ENCODE results near the gene PIK3R1. TPM values are rescaled to one million over a fixed set of nuclear protein-coding genes. Genes with fewer than 3 reads are reported as not detected.

PIK3R1 gene
- total and polyA plus RNA-seq, 8 donors = 9.2 to 280 (median 52.3) TPM

- intact Hi-C loops (cut with DNase I; ENCODE audit: low total_unique reads) = no loop called here
- TF ChIP-seq POLR2AphosphoS5 (IDR thresholded peaks at IDR 0.05) (no peak), CTCF (IDR thresholded peaks at IDR 0.05) (no peak), EP300 (IDR thresholded peaks at IDR 0.05) (no peak), POLR2A (IDR thresholded peaks at IDR 0.05) (no peak)
- H3K36me3 ChIP-seq = no peaks in the 10 kb centered on the region
- no peaks in the 10 kb centered on the region for H3K27me3 ChIP-seq
- WGBS, 5 donors = 71 to 87% (median 76%) methylated on average over 2 of the region's 2 CpGs
- H3K4me1 ChIP-seq = peaks cover 11 to 39% (median 19%) of the 10 kb centered on the region in 4 donors
- no peak overlapping the region for H3K4me3 ChIP-seq
- no peaks in the 10 kb centered on the region for H3K9me3 ChIP-seq
- DNase-seq = no peak
- no peak overlapping the region for H3K27ac ChIP-seq
Observed at GRCh38 chr5:68333649-68334552, 118.3 kb downstream of the PIK3R1 start.

DNA sequence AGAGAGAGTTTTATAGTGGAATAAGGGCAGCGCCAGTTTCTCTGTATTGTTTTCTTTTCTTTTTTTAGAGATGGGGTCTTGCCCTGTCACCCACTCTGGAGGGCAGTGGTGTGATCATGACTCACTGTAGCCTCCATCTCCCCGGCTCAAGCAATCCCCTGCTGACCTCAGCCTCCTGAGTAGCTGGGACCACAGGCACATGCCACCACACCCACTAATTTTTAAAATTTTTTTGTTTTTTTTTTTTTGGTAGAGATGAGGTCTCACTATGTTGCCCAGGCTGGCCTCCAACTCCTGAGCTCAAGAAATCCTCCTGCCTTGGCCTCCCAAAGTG lies 119.0 kb downstream of the PIK3R1 start:
- Histone ChIP-seq H3K36me3 (no peaks in the 10 kb centered on the region), H3K4me3 (no peak overlapping the region), H3K4me1 (peaks cover 11 to 37% (median 18%) of the 10 kb centered on the region in 4 donors), H3K27ac (no peak overlapping the region), H3K27me3 (no peaks in the 10 kb centered on the region), H3K9me3 (no peaks in the 10 kb centered on the region)
- WGBS, 5 donors = 86 to 93% (median 90%) methylated on average over 2 of the region's 2 CpGs
- TF ChIP-seq CTCF (IDR thresholded peaks at IDR 0.05) (no peak), POLR2A (IDR thresholded peaks at IDR 0.05) (no peak), EP300 (IDR thresholded peaks at IDR 0.05) (no peak), POLR2AphosphoS5 (IDR thresholded peaks at IDR 0.05) (no peak)
- no peak for DNase-seq
- intact Hi-C loops (cut with DNase I; ENCODE audit: low total_unique reads) = no loop called here

DNA sequence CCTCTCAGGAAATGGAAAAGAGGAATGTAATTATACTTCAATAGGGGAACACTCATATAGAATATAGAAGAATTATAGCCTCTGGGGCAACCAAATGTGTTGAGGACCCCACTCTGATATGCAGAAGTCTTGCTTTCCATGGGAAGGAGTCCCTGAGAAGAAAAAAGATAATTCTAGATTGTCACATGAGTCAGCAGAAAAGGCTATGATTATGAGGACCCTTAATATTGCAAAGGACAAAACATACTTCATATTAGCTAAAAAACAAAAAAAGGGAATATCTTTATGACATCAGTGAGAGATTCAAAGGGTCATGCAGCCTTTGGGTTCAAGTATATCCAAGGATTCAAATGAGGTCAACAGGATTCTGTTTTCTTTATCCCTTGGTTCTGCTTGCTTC lies 119.5 kb downstream of the PIK3R1 start:
- intact Hi-C loops (cut with DNase I; ENCODE audit: low total_unique reads) = no loop called here
- no peaks in the 10 kb centered on the region for H3K36me3 ChIP-seq
- peaks cover 10 to 31% (median 17%) of the 10 kb centered on the region in 4 donors for H3K4me1 ChIP-seq
- H3K4me3 ChIP-seq = no peak overlapping the region
- no peak overlapping the region for H3K27ac ChIP-seq
- no peak for DNase-seq
- H3K27me3 ChIP-seq = no peaks in the 10 kb centered on the region
- H3K9me3 ChIP-seq = no peaks in the 10 kb centered on the region
- TF ChIP-seq POLR2AphosphoS5 (IDR thresholded peaks at IDR 0.05) = no peak
- no peak for TF ChIP-seq CTCF (IDR thresholded peaks at IDR 0.05)
- TF ChIP-seq EP300 (IDR thresholded peaks at IDR 0.05) = no peak
- no peak for TF ChIP-seq POLR2A (IDR thresholded peaks at IDR 0.05)

- H3K27ac ChIP-seq = no peak overlapping the region
- H3K4me1 ChIP-seq = peaks cover 5 to 21% (median 14%) of the 10 kb centered on the region in 4 donors
- H3K9me3 ChIP-seq = no peaks in the 10 kb centered on the region
- DNase-seq = no peak
- H3K4me3 ChIP-seq = no peak overlapping the region
- no peaks in the 10 kb centered on the region for H3K36me3 ChIP-seq
- H3K27me3 ChIP-seq = no peaks in the 10 kb centered on the region
- no peak for TF ChIP-seq EP300 (IDR thresholded peaks at IDR 0.05)
- TF ChIP-seq CTCF (IDR thresholded peaks at IDR 0.05) = no peak
- no peak for TF ChIP-seq POLR2AphosphoS5 (IDR thresholded peaks at IDR 0.05)
- no peak for TF ChIP-seq POLR2A (IDR thresholded peaks at IDR 0.05)
- intact Hi-C loops (cut with DNase I; ENCODE audit: low total_unique reads) = no loop called here
Observed at GRCh38 chr5:68336200-68336599, 120.6 kb downstream of the PIK3R1 start.

Data from stomach (tissue), 9 donors.